BE2C (cell line): ENCODE measurements around the gene AACS.

Experiments used
- DNase-seq: peaks from one replicate; pipeline ENCODE4 v3.0.0-alpha.2; 2020
- H3K27me3 ChIP-seq: fragments of 250-450 bp; sonication (Bioruptor Pico); 2 replicates; pipeline ENCODE4 v1.5.1; 2020; ENCODE audit warnings: mild to moderate bottlenecking
- H3K36me3 ChIP-seq: fragments of 250-450 bp; sonication (Bioruptor Pico); 2 replicates; pipeline ENCODE4 v1.5.1; 2020; ENCODE audit warnings: mild to moderate bottlenecking
- H3K4me1 ChIP-seq: fragments of 250-450 bp; sonication (Bioruptor Pico); 2 replicates; pipeline ENCODE4 v1.5.1; 2020
- H3K4me3 ChIP-seq: 2 replicates; pipeline ENCODE4 v1.5.1; 2011; ENCODE audit warnings: low read depth, low read length
- H3K9me3 ChIP-seq: fragments of 250-450 bp; sonication (Bioruptor Pico); 2 replicates; pipeline ENCODE4 v1.5.1; 2020
- TF ChIP-seq, protein P1 (sequence below): IDR thresholded peaks from 2 replicates; pipeline ENCODE4 v1.5.1; 2012; ENCODE audit warnings: mild to moderate bottlenecking, low read depth, low read length

Gene AACS

DNA sequence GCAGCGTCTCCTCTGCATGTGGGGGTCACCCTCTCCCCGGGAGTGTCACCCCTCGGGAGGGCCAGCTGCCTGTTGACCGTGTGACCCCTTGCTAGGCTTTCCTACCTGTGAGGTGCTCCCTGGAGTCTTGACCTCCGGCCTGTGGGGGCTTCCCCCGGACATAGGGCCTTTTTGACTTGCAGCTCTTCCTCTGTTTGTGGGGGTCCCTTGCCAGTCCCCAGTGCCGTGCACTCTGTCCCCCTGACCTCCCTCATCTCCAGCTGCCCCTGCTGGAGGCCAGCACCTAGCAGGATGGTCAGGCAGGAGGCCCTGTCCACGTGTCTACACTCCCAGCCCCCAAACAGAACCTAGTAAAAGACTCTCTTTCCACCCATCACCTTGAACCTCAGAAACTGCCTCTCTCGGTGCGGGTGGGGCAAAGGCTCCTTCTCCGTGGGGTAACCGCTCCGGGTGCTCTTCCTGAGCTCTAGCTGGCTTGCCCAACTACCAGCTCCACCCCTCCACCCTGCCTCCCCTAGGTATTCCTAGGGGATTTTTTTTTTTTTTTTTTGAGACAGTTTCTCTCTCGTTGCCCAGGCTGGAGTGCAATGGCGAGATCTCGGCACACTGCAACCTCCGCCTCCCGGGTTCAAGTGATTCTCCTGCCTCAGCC lies 810 bp downstream of the AACS start:
- H3K27me3 ChIP-seq, result no peaks in the 10 kb centered on the region
- TF ChIP-seq, protein P1, sequence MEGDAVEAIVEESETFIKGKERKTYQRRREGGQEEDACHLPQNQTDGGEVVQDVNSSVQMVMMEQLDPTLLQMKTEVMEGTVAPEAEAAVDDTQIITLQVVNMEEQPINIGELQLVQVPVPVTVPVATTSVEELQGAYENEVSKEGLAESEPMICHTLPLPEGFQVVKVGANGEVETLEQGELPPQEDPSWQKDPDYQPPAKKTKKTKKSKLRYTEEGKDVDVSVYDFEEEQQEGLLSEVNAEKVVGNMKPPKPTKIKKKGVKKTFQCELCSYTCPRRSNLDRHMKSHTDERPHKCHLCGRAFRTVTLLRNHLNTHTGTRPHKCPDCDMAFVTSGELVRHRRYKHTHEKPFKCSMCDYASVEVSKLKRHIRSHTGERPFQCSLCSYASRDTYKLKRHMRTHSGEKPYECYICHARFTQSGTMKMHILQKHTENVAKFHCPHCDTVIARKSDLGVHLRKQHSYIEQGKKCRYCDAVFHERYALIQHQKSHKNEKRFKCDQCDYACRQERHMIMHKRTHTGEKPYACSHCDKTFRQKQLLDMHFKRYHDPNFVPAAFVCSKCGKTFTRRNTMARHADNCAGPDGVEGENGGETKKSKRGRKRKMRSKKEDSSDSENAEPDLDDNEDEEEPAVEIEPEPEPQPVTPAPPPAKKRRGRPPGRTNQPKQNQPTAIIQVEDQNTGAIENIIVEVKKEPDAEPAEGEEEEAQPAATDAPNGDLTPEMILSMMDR, result no peak
- no peak for DNase-seq

DNA sequence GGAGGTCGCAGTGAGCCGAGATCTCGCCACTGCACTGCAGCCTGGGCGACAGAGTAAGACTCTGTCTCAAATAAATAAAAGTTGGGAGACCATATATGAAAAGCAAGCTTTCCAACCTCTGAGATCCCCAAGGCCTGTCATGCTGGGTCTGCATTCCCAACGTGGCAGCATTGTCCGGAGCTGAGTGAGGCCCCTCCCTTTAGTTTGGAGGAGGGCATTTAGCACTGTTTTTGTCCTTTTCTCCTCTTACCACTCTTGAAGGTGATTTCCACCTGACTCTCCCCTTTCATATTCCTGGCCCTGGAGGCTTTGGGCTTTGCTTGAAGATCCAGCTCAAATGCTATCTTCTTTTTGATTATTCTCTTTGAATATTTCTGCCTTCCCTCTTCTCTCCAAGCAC lies 3.2 kb downstream of the AACS start:
- no peak for DNase-seq
- Histone ChIP-seq H3K9me3 (no peaks in the 10 kb centered on the region), H3K4me1 (peaks cover 3% of the 10 kb centered on the region; the same call in 1 of the 2 replicates), H3K4me3 (no peak overlapping the region), H3K36me3 (no peaks in the 10 kb centered on the region; the same call in none of the 2 replicates), H3K27me3 (no peaks in the 10 kb centered on the region)
- TF ChIP-seq, protein P1, result no peak

More for the DNA sequence above, 810 bp downstream of the AACS start:
- peak overlapping the region; percentile 86 for H3K4me3 ChIP-seq
- no peaks in the 10 kb centered on the region for H3K9me3 ChIP-seq
- H3K36me3 ChIP-seq, result no peaks in the 10 kb centered on the region
- peaks cover 3% of the 10 kb centered on the region; the same call in 1 of the 2 replicates for H3K4me1 ChIP-seq

DNA sequence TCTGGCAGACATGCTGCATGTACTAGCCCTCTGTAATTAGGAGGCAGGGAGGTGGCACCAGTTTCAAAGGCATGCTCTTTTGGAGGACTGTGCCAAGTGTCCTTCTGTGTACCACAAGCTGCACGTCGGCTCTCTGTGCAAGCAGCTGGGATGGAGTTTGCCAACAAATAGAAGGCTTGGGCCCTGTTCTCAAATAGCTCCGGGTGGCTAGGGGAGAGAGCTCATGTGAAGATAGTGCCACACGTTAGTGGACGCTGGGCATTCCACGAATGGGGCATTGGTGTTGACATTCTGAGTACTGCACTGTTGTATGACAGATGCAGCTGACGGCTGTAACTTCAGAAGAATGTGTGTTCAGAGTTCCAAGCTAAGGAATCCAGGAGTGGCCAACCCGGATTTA lies 4.4 kb downstream of the AACS start:
- peaks cover 3% of the 10 kb centered on the region; the same call in 1 of the 2 replicates for H3K4me1 ChIP-seq

DNA sequence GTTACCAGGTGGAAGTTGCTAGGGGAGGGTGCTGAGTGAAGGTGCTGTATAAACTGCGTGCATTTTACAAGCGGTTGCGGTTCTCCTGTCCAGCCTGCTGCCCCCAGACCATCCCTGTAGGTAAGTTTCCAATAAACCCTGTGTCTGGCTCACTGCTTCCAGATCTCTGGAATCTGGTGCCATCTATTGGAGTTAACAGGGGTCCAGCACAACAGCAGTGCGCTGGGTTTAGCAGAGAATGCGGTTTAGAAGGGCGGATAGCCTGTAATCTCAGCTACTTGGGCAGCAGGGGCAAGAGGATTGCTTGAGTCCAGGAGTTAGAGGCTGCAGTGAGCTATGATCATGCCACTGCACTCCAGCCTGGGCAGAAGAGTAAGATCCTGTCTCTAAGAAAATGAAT lies 4.9 kb downstream of the AACS start:
- no peaks in the 10 kb centered on the region for H3K27me3 ChIP-seq
- no peaks in the 10 kb centered on the region; the same call in none of the 2 replicates for H3K36me3 ChIP-seq
- TF ChIP-seq, protein P1, result peak; percentile 45
- DNase-seq, result peak; percentile 33
- no peaks in the 10 kb centered on the region for H3K9me3 ChIP-seq
- no peak overlapping the region for H3K4me3 ChIP-seq
- H3K4me1 ChIP-seq, result peaks cover 3% of the 10 kb centered on the region; the same call in 1 of the 2 replicates

More for the DNA sequence above, 4.4 kb downstream of the AACS start:
- no peaks in the 10 kb centered on the region for H3K9me3 ChIP-seq
- TF ChIP-seq, protein P1, result no peak
- DNase-seq, result no peak
- no peaks in the 10 kb centered on the region for H3K27me3 ChIP-seq
- no peak overlapping the region for H3K4me3 ChIP-seq
- H3K36me3 ChIP-seq, result no peaks in the 10 kb centered on the region; the same call in none of the 2 replicates

DNA sequence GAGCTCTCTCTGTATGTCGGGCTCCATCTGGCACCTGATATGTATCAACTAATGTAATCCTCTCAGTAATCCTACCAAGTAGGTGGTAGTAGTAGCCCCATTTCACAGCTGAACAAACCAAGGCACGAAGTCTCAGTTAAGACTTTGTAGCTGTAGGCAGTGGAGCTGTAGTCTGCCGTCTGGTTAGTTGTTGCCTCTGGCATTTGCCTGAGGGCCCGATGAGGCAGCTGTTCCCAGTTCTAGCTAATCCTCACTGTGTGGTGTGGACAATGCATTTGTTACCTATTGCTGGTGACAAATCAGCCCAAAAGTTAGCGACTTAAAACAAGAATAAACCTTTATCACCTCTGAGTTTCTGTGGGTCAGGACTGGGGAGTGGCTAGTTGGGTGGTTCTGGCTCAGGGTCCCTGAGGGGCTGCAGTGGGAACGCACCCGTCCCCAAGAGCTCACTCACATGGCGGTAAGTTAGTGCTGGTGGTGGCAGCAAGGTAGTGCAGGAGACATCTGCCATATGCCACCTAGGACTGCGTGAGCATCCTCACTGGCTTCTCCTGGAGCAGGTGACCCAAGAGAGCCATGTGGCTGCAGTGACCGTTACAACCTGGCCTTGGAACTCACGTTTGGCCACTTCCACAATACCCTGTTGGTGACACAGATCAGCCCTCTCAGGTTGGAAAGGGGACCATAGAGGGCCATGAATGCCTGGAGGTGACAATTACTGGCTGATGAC lies 5.6 kb downstream of the AACS start:
- Histone ChIP-seq H3K36me3 (peaks cover 2% of the 10 kb centered on the region), H3K4me3 (no peak overlapping the region), H3K27me3 (no peaks in the 10 kb centered on the region), H3K4me1 (peaks cover 3% of the 10 kb centered on the region; the same call in 1 of the 2 replicates), H3K9me3 (no peaks in the 10 kb centered on the region)
- TF ChIP-seq, protein P1, result 0 out of 2 replicates have a peak, but pooled peaks have one; percentile 2
- no peak for DNase-seq
